ENCODE measurements around the gene LINGO1. TPM values are rescaled to one million over a fixed set of nuclear protein-coding genes. Genes with fewer than 3 reads are reported as not detected.

LINGO1 gene
- polyA plus RNA-seq, 3 donors, result not detected

GRCh38 chr15:77569729-77570125, 63.0 kb downstream of the LINGO1 start:
- H3K27me3 ChIP-seq (ENCODE audit: control insufficient read depth in 2 of 2, insufficient read depth in 2 of 2, low read length in 2 of 2), result no peaks in the 10 kb centered on the region
- TF ChIP-seq CTCF (IDR thresholded peaks at IDR 0.05), result no peak
- Mint-ChIP-seq H3K9me3 (peaks cover 0 to 2% (median 0%) of the 10 kb centered on the region in 7 donors), H3K27me3 (ENCODE audit: low read depth in 3 of 3) (peaks cover under 1 to 8% (median 3%) of the 10 kb centered on the region in 3 donors), H3K27ac (peak overlapping the region in 2 of 7 donors; percentile 40 to 67), H3K4me3 (peak overlapping the region; percentile 71 to 87), H3K36me3 (no peaks in the 10 kb centered on the region), H3K4me1 (peaks cover 11% of the 10 kb centered on the region)
- no peaks in the 10 kb centered on the region for H3K79me2 ChIP-seq (ENCODE audit: insufficient read depth, low read length)
- DNase-seq, result no peak
- no peaks in the 10 kb centered on the region for H3K36me3 ChIP-seq (replicated peaks in 1 of 2; ENCODE audit: control insufficient read depth in 1 of 2, insufficient read depth in 2 of 2, low read length in 2 of 2)
- no peaks in the 10 kb centered on the region for H4K20me1 ChIP-seq (ENCODE audit: insufficient read depth, low read length)
- peak overlapping the region; percentile 54 for H3K9ac ChIP-seq (ENCODE audit: insufficient read depth, low read length, poor library complexity, severe bottlenecking)
- H3K4me3 ChIP-seq (replicated peaks in 1 of 3; ENCODE audit: low read depth in 2 of 3, low read length in 3 of 3), result peak overlapping the region in 1 of 3 experiments; percentile 66
- WGBS (ENCODE audit: insufficient coverage), result 10% methylated on average over 6 of the region's 6 CpGs
- H3K27ac ChIP-seq (ENCODE audit: low read depth in 1 of 2, low read length in 2 of 2), result no peak overlapping the region
- peak overlapping the region; percentile 65 for H3K4me2 ChIP-seq (replicated peaks; ENCODE audit: extremely low read depth, low read length, poor library complexity, severe bottlenecking)
- H3K9me3 ChIP-seq (replicated peaks in 1 of 2; ENCODE audit: control insufficient read depth in 1 of 2, insufficient read depth in 1 of 2, low read length in 2 of 2), result no peaks in the 10 kb centered on the region
- H2AFZ ChIP-seq (ENCODE audit: insufficient read depth, low read depth, low read length, poor library complexity, severe bottlenecking), result peak overlapping the region; percentile 66
- intact Hi-C loops (cut with micrococcal nuclease), result no loop called here
- H3K4me1 ChIP-seq (ENCODE audit: control insufficient read depth in 1 of 2, insufficient read depth in 2 of 2, low read length in 2 of 2), result peaks cover 8 to 9% of the 10 kb centered on the region in 2 donors

DNA sequence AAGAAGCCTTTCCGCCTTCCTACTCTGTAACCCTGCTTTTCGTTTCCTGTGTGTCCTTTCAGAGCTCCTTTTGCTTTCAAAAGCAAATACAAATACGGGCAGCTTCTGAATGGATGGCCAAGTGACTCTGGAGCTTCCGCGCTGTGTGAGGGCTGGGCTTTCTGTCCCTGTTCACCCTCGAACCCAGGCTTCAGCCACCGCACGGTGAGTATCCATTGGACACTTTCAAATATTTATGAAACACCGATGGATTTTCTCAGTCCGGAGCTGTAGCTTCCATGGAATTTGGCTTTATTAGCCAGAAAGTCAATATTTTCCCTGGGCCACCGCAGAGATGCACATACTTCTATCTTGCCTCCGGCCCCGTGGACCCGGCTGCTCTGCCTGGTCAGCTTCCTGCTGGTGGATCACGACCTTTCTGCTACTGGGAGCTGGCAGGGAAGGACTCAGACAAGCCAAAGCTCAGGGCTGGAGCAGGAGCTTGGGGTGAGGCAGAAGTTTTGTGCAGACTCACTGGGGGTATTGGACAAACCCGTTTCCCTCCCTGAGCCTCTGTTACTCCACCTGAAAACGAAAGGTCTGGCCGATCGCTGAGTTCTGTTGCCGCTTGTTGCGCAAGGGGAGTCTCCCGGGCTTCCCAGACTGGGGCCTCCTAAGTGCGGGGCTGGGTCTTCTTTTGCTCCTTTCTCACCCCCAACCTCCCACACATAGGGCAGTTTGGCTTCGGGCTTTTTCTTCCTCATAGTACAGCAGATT, 63.6 kb downstream of the LINGO1 start:
- peaks cover 2 to 7% (median 3%) of the 10 kb centered on the region in 3 donors for H3K27me3 Mint-ChIP-seq (ENCODE audit: low read depth in 3 of 3)
- WGBS (ENCODE audit: insufficient coverage), result 53% methylated on average over 22 of the region's 24 CpGs
- Histone ChIP-seq H3K27me3 (ENCODE audit: control insufficient read depth in 2 of 2, insufficient read depth in 2 of 2, low read length in 2 of 2) (no peaks in the 10 kb centered on the region), H3K36me3 (replicated peaks in 1 of 2; ENCODE audit: control insufficient read depth in 1 of 2, insufficient read depth in 2 of 2, low read length in 2 of 2) (no peaks in the 10 kb centered on the region), H3K4me1 (ENCODE audit: control insufficient read depth in 1 of 2, insufficient read depth in 2 of 2, low read length in 2 of 2) (peaks cover 8 to 9% of the 10 kb centered on the region in 2 donors), H3K79me2 (ENCODE audit: insufficient read depth, low read length) (no peaks in the 10 kb centered on the region), H3K4me2 (replicated peaks; ENCODE audit: extremely low read depth, low read length, poor library complexity, severe bottlenecking) (peak overlapping the region; percentile 65), H3K9ac (ENCODE audit: insufficient read depth, low read length, poor library complexity, severe bottlenecking) (peak overlapping the region; percentile 54), H2AFZ (ENCODE audit: insufficient read depth, low read depth, low read length, poor library complexity, severe bottlenecking) (peak overlapping the region; percentile 66), H4K20me1 (ENCODE audit: insufficient read depth, low read length) (no peaks in the 10 kb centered on the region), H3K4me3 (replicated peaks in 1 of 3; ENCODE audit: low read depth in 2 of 3, low read length in 3 of 3) (peak overlapping the region; percentile 1 to 66 (median 31)), H3K27ac (ENCODE audit: low read depth in 1 of 2, low read length in 2 of 2) (no peak overlapping the region), H3K9me3 (replicated peaks in 1 of 2; ENCODE audit: control insufficient read depth in 1 of 2, insufficient read depth in 1 of 2, low read length in 2 of 2) (no peaks in the 10 kb centered on the region)
- peaks cover 11% of the 10 kb centered on the region for H3K4me1 Mint-ChIP-seq
- peaks cover 0 to 2% (median 0%) of the 10 kb centered on the region in 7 donors for H3K9me3 Mint-ChIP-seq
- DNase-seq, result peak in 2 of 3 donors; percentile 1 to 15
- TF ChIP-seq CTCF (IDR thresholded peaks at IDR 0.05), result no peak
- H3K36me3 Mint-ChIP-seq, result no peaks in the 10 kb centered on the region
- peak overlapping the region in 2 of 7 donors; percentile 40 to 67 for H3K27ac Mint-ChIP-seq
- H3K4me3 Mint-ChIP-seq, result peak overlapping the region; percentile 71 to 87
- intact Hi-C loops (cut with micrococcal nuclease), result no loop called here

Data from CD14-positive monocyte (primary cell).